ENCODE results near the gene SFTPA1.

DNA sequence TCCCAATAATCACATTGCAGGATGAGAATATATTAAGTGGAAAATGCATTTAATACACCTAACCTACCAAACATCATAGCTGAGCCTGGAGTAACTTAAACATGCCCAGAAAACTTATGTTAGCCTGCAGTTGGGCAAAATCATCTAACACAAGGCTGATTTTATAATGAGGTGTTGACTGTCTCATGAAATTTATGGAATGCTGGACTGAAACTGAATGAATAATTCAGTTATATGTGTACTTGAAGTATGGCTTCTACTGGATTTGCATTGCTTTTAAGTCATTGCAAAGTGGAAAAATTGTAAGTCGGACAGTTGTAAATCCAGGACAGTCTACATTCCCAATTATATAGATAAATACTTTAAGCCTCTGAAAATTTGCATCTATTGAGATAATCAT, 5.4 kb downstream of the SFTPA1 start:
- TF ChIP-seq, protein P1, sequence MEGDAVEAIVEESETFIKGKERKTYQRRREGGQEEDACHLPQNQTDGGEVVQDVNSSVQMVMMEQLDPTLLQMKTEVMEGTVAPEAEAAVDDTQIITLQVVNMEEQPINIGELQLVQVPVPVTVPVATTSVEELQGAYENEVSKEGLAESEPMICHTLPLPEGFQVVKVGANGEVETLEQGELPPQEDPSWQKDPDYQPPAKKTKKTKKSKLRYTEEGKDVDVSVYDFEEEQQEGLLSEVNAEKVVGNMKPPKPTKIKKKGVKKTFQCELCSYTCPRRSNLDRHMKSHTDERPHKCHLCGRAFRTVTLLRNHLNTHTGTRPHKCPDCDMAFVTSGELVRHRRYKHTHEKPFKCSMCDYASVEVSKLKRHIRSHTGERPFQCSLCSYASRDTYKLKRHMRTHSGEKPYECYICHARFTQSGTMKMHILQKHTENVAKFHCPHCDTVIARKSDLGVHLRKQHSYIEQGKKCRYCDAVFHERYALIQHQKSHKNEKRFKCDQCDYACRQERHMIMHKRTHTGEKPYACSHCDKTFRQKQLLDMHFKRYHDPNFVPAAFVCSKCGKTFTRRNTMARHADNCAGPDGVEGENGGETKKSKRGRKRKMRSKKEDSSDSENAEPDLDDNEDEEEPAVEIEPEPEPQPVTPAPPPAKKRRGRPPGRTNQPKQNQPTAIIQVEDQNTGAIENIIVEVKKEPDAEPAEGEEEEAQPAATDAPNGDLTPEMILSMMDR (IDR thresholded peaks at IDR 0.05 in 8 of 11, conservative IDR thresholded peaks at IDR 0.05 in 3 of 11) = no peak
- TF ChIP-seq POLR2AphosphoS5 (IDR thresholded peaks at IDR 0.05) = no peak

Measured in spleen (tissue), 7 donors.